ENCODE data around the gene MACO1.

Gene MACO1

DNA sequence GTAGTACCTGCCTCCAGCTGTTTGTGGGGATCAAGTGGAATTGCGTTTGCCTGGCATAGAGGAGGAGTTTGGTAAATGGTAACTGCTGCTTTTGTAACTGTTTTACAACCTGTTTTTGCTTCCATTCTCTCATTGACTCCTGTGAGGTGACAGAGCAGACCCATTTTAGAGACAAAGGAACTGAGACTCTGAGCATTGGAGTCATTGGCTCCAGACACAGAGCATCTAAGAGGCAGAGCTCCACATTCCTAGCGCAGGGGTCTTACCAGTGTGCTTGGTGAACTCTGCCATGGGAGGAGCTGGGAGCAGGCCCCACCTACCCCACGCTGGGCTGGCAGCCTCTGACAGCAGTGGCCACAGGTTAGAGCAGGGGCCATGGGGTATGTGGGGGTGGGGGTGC lies 115.1 kb downstream of the MACO1 start:
- no peak for DNase-seq (ENCODE audit: extremely low read depth, insufficient read length)
- no peaks in the 10 kb centered on the region for H3K27me3 ChIP-seq (replicated peaks; ENCODE audit: control insufficient read depth, insufficient read depth, low read length)
- TF ChIP-seq, protein P1, sequence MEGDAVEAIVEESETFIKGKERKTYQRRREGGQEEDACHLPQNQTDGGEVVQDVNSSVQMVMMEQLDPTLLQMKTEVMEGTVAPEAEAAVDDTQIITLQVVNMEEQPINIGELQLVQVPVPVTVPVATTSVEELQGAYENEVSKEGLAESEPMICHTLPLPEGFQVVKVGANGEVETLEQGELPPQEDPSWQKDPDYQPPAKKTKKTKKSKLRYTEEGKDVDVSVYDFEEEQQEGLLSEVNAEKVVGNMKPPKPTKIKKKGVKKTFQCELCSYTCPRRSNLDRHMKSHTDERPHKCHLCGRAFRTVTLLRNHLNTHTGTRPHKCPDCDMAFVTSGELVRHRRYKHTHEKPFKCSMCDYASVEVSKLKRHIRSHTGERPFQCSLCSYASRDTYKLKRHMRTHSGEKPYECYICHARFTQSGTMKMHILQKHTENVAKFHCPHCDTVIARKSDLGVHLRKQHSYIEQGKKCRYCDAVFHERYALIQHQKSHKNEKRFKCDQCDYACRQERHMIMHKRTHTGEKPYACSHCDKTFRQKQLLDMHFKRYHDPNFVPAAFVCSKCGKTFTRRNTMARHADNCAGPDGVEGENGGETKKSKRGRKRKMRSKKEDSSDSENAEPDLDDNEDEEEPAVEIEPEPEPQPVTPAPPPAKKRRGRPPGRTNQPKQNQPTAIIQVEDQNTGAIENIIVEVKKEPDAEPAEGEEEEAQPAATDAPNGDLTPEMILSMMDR (IDR thresholded peaks at IDR 0.05; ENCODE audit: insufficient read depth, low read length, poor library complexity, severe bottlenecking), result no peak
- no peaks in the 10 kb centered on the region for H3K36me3 ChIP-seq (ENCODE audit: control insufficient read depth, insufficient read depth, low read length)
- H3K4me3 ChIP-seq (replicated peaks; ENCODE audit: low read depth, low read length), result no peak overlapping the region

DNA sequence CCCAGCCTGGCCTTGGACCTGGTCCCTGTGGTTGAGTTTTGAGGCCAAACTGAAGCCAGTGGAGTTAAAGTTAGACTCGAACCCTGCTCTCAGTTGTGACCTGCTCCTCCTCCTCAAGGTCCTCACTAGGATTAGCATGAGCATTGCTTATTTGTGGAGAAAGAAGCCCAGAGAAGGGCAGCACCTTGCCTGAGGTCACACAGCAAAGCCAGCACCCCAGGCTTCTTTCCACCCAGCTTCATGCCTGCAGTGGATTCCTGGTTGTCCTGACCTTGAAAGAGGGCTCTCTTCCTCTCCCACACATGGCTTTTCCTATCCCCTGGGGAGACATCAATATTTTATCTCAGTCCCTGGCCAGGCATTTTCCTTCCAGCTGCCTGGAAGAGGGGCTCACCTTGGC lies 115.5 kb downstream of the MACO1 start:
- Histone ChIP-seq H3K4me3 (replicated peaks; ENCODE audit: low read depth, low read length) (no peak overlapping the region), H3K36me3 (ENCODE audit: control insufficient read depth, insufficient read depth, low read length) (no peaks in the 10 kb centered on the region), H3K27me3 (replicated peaks; ENCODE audit: control insufficient read depth, insufficient read depth, low read length) (no peaks in the 10 kb centered on the region)
- TF ChIP-seq, protein P1 (IDR thresholded peaks at IDR 0.05; ENCODE audit: insufficient read depth, low read length, poor library complexity, severe bottlenecking), result no peak
- no peak for DNase-seq (ENCODE audit: extremely low read depth, insufficient read length)

DNA sequence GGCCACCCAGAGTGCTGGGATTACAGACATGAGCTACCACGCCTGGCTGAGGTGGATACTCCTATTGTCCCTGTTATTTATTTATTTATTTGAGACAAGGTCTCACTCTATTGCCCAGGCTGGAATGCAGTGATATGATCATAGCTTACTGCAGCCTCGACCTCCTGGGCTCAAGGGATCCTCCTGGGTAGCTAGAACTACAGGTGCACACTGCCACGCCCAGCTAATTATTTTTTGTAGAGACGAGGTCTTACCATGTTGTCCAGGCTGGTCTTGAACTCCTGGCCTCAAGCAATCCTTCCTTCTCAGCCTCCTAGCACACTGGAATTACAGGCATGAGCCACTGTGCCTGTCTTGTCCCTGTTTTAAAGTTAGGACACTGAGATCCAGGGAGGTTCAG lies 117.9 kb downstream of the MACO1 start:
- Histone ChIP-seq H3K27me3 (replicated peaks; ENCODE audit: control insufficient read depth, insufficient read depth, low read length) (no peaks in the 10 kb centered on the region), H3K4me3 (replicated peaks; ENCODE audit: low read depth, low read length) (no peak overlapping the region), H3K36me3 (ENCODE audit: control insufficient read depth, insufficient read depth, low read length) (no peaks in the 10 kb centered on the region)
- TF ChIP-seq, protein P1 (IDR thresholded peaks at IDR 0.05; ENCODE audit: insufficient read depth, low read length, poor library complexity, severe bottlenecking), result no peak
- no peak for DNase-seq (ENCODE audit: extremely low read depth, insufficient read length)

DNA sequence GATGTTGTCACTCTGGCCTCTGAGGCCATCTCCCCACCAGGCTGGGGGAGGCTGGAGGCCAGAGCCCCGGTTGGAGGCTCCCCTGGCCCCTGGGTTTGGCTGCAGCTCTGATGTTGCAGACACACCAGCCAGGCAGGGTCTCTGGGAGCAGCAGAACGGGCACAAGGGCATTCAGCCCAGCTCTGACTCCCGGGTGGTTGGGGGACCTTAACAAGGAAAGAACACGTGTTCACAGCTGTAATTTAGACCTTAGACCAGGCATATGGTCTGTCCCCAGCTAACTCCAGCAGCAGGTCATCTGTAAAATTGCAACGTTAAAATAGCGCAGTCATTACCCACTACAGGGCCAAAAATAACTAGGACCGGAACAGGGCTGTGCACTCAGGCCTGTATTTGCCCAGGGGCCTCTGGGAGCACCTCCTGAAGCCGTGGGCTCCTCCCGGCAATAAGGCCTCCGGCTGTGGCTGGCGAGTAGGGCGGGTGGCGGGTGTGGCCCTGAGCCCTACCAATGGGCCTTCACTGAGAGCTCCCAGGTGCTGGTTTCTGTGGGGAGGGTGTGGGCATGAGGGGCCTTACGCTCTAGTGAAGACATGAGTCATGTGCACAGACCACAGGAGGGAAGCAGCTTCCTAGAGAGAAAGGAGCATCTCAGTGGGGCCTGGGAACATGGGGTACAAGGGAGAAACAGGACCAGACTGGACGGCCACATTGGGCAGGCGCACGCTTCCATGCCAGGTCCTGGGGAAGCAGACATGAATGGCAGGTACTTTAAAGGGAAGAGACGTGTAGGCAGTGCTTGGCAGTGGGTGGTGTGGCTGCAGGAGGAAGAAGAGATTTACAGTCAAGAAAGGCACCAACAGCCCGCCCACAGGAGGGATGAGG lies 118.8 kb downstream of the MACO1 start:
- Histone ChIP-seq H3K36me3 (ENCODE audit: control insufficient read depth, insufficient read depth, low read length) (no peaks in the 10 kb centered on the region), H3K27me3 (replicated peaks; ENCODE audit: control insufficient read depth, insufficient read depth, low read length) (no peaks in the 10 kb centered on the region), H3K4me3 (replicated peaks; ENCODE audit: low read depth, low read length) (peak overlapping the region; percentile 46)
- TF ChIP-seq, protein P1 (IDR thresholded peaks at IDR 0.05; ENCODE audit: insufficient read depth, low read length, poor library complexity, severe bottlenecking), result no peak
- DNase-seq (ENCODE audit: extremely low read depth, insufficient read length), result peak; percentile 95
